Astrocyte (in vitro differentiated cells and primary cell): ENCODE measurements around the gene CAND2. TPM values are rescaled to one million over a fixed set of nuclear protein-coding genes. Genes with fewer than 3 reads are reported as not detected.
"Not testable (repeated sequence)": the region's sequence is repeated elsewhere in the genome, so short reads cannot be mapped to it uniquely, and the experiment has no call there.

Experiments
- DNase-seq: peaks from one replicate; pipeline ENCODE4 v3.0.0-alpha.2; 2010; ENCODE audit warnings: low read depth
- FAIRE-seq: peaks from 2 replicates; lab custom pipeline; 2011; peaks lifted over from hg19 to GRCh38; lab: Jason Lieb, UNC
- H2AFZ ChIP-seq: 2 replicates; pipeline ENCODE4 v1.6.0; 2012; ENCODE audit warnings: low read depth, low read length, inconsistent platforms
- H3K27ac ChIP-seq: 2 replicates; pipeline ENCODE4 v1.5.1; 2011; ENCODE audit warnings: low read depth, low read length, inconsistent platforms
- H3K27me3 ChIP-seq: 2 replicates; pipeline ENCODE4 v1.6.0; 2011; ENCODE audit warnings: low read length, inconsistent platforms; ENCODE audit not compliant: insufficient read depth
- H3K36me3 ChIP-seq: 2 replicates; pipeline ENCODE4 v1.5.1; 2011; ENCODE audit warnings: low read length, inconsistent platforms; ENCODE audit not compliant: insufficient read depth
- H3K4me1 ChIP-seq: 2 replicates; pipeline ENCODE4 v1.5.1; 2011; ENCODE audit warnings: low read length, inconsistent platforms; ENCODE audit not compliant: insufficient read depth
- H3K4me2 ChIP-seq: 2 replicates; pipeline ENCODE4 v1.6.0; 2012; ENCODE audit warnings: low read length, inconsistent platforms
- H3K4me3 ChIP-seq: 2 replicates; pipeline ENCODE4 v1.5.1; 2011; ENCODE audit warnings: low read depth, mild to moderate bottlenecking, low read length, inconsistent platforms; ENCODE audit not compliant: insufficient read depth
- H3K79me2 ChIP-seq: 2 replicates; pipeline ENCODE4 v1.6.0; 2012; ENCODE audit warnings: mild to moderate bottlenecking, low read length, inconsistent platforms; ENCODE audit not compliant: insufficient read depth
- H3K9ac ChIP-seq: 2 replicates; pipeline ENCODE4 v1.6.0; 2012; ENCODE audit warnings: mild to moderate bottlenecking, low read length, inconsistent platforms
- H3K9me3 ChIP-seq: 2 replicates; pipeline ENCODE4 v1.5.1; 2012; ENCODE audit warnings: low read depth, mild to moderate bottlenecking, low read length, inconsistent platforms; ENCODE audit not compliant: insufficient read depth
- H4K20me1 ChIP-seq: 2 replicates; pipeline ENCODE4 v1.6.0; 2012; ENCODE audit warnings: low read length, inconsistent platforms; ENCODE audit not compliant: insufficient read depth
- H3K27ac Mint-ChIP-seq: one replicate; pipeline ENCODE4 v1.8.0; 2021; ENCODE audit warnings: mild to moderate bottlenecking, mixed read lengths; ENCODE audit not compliant: unreplicated experiment
- H3K27me3 Mint-ChIP-seq: one replicate; pipeline ENCODE4 v1.8.0; 2021; ENCODE audit warnings: low read depth, mixed read lengths; ENCODE audit not compliant: unreplicated experiment
- H3K36me3 Mint-ChIP-seq: one replicate; pipeline ENCODE4 v1.8.0; 2021; ENCODE audit warnings: low read depth, mixed read lengths; ENCODE audit not compliant: unreplicated experiment
- H3K4me1 Mint-ChIP-seq: one replicate; pipeline ENCODE4 v1.8.0; 2021; ENCODE audit warnings: low read depth, mixed read lengths; ENCODE audit not compliant: unreplicated experiment
- H3K4me3 Mint-ChIP-seq: one replicate; pipeline ENCODE4 v1.8.0; 2021; ENCODE audit warnings: mild to moderate bottlenecking, moderate library complexity, mixed read lengths; ENCODE audit not compliant: unreplicated experiment
- H3K9me3 Mint-ChIP-seq: one replicate; pipeline ENCODE4 v1.8.0; 2021; ENCODE audit warnings: mild to moderate bottlenecking, mixed read lengths; ENCODE audit not compliant: unreplicated experiment
- EZH2 ChIP-seq: IDR thresholded peaks from 2 replicates; pipeline ENCODE4 v1.6.1; 2012; ENCODE audit warnings: mild to moderate bottlenecking, low read length, inconsistent platforms; ENCODE audit not compliant: insufficient read depth
- total RNA-seq: library from RNA; stranded (reverse); gene quantifications from 2 replicates; pipeline ENCODE4 v1.2.1, GENCODE V29; 2021
- TF ChIP-seq, protein P1 (sequence below): IDR thresholded peaks from 2 replicates; pipeline ENCODE4 v1.5.1; 2011; ENCODE audit warnings: low read depth, mild to moderate bottlenecking, inconsistent platforms, low read length, moderate library complexity; ENCODE audit not compliant: insufficient read depth

CAND2 gene
- total RNA-seq, 1 donor from 2014 or later: 4.6 TPM

DNA sequence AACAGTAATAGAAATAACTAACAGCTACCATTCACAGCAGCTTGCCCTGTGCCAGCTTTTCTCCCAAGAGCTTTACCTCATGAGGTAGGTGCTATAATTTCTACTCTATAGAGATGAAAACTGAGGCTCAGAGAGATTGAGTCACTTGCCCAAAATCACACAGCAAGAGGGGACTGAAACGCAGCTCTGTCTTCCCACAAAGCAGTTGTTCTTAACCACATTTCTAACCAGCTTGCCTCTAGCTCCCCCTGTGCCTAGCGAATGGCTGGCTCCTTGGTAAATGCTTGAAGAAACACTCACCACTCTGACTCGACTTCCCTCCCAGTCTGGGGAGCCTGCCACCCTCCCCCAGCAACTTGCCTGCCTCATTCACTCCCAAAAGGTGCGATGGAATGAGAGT is 21.9 kb upstream of the CAND2 start:
- H3K4me3 Mint-ChIP-seq: no peak overlapping the region
- peaks cover 19% of the 10 kb centered on the region for H3K27me3 Mint-ChIP-seq
- TF ChIP-seq, protein P1, sequence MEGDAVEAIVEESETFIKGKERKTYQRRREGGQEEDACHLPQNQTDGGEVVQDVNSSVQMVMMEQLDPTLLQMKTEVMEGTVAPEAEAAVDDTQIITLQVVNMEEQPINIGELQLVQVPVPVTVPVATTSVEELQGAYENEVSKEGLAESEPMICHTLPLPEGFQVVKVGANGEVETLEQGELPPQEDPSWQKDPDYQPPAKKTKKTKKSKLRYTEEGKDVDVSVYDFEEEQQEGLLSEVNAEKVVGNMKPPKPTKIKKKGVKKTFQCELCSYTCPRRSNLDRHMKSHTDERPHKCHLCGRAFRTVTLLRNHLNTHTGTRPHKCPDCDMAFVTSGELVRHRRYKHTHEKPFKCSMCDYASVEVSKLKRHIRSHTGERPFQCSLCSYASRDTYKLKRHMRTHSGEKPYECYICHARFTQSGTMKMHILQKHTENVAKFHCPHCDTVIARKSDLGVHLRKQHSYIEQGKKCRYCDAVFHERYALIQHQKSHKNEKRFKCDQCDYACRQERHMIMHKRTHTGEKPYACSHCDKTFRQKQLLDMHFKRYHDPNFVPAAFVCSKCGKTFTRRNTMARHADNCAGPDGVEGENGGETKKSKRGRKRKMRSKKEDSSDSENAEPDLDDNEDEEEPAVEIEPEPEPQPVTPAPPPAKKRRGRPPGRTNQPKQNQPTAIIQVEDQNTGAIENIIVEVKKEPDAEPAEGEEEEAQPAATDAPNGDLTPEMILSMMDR: no peak
- TF ChIP-seq EZH2: no peak

DNA sequence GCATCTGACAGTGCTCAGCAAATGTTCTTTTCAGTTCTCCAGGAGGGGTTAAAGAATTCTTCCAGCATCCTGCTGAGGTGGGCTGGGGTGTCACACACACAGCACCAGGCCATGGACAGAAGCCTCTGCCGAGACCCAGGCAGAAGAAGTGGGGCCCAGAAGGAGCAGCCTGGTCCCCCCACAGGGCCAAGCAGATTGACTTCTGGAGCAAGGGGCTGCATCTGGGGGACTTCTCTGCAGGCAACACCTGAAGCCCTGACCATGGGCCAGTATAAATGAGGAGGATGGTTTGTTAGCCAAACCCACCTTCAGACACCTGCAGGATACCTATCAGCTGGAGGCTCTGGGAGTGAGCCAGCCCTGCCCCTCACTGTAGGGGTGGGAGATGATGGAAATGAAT is 21.3 kb upstream of the CAND2 start:
- no peaks in the 10 kb centered on the region for H3K9me3 Mint-ChIP-seq
- no peak overlapping the region for H3K27ac Mint-ChIP-seq
- Histone ChIP-seq H3K27ac (no peak overlapping the region), H4K20me1 (no peaks in the 10 kb centered on the region), H3K4me3 (no peak overlapping the region), H3K27me3 (peaks cover 10% of the 10 kb centered on the region), H3K9me3 (no peaks in the 10 kb centered on the region), H3K9ac (no peak overlapping the region), H2AFZ (no peak overlapping the region), H3K4me1 (no peaks in the 10 kb centered on the region), H3K79me2 (no peaks in the 10 kb centered on the region), H3K4me2 (no peak overlapping the region), H3K36me3 (no peaks in the 10 kb centered on the region)
- H3K27me3 Mint-ChIP-seq: peaks cover 19% of the 10 kb centered on the region
- H3K36me3 Mint-ChIP-seq: no peaks in the 10 kb centered on the region
- FAIRE-seq: no peak
- H3K4me3 Mint-ChIP-seq: no peak overlapping the region
- TF ChIP-seq, protein P1: no peak
- TF ChIP-seq EZH2: no peak
- no peaks in the 10 kb centered on the region for H3K4me1 Mint-ChIP-seq
- no peak for DNase-seq

More for the DNA sequence above, 21.9 kb upstream of the CAND2 start:
- Histone ChIP-seq H3K9ac (no peak overlapping the region), H3K79me2 (no peaks in the 10 kb centered on the region), H3K27ac (no peak overlapping the region), H2AFZ (no peak overlapping the region), H3K4me2 (no peak overlapping the region), H3K36me3 (no peaks in the 10 kb centered on the region), H4K20me1 (no peaks in the 10 kb centered on the region), H3K27me3 (peaks cover 10% of the 10 kb centered on the region), H3K4me3 (no peak overlapping the region), H3K9me3 (no peaks in the 10 kb centered on the region), H3K4me1 (no peaks in the 10 kb centered on the region)
- Mint-ChIP-seq H3K36me3 (no peaks in the 10 kb centered on the region), H3K27ac (no peak overlapping the region), H3K9me3 (no peaks in the 10 kb centered on the region), H3K4me1 (no peaks in the 10 kb centered on the region)
- no peak for FAIRE-seq
- DNase-seq: no peak

DNA sequence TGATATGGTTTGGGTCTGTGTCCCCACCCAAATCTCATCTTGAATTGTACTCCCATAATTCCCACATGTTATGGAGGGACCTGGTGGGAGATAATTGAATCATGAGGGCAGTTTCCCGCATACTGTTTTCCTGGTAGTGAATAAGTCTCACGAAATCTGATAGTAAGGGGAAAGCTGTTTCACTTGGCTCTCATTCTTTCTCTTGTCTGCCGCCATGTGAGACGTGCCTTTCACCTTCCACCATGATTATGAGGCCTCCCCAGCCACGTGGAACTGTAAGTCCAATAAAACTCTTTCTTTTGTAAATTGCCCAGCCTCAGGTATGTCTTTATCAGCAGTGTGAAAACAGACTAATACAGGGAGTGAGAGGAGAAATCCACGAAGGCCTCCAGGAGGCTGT is 20.5 kb upstream of the CAND2 start:
- not testable (repeated sequence) for H3K27ac ChIP-seq, H3K27me3 ChIP-seq, H3K4me2 ChIP-seq, H3K36me3 ChIP-seq, H3K79me2 ChIP-seq, H3K27ac Mint-ChIP-seq, DNase-seq, H3K9me3 Mint-ChIP-seq, H3K4me1 ChIP-seq, FAIRE-seq, H3K9ac ChIP-seq, H3K36me3 Mint-ChIP-seq, H4K20me1 ChIP-seq, H3K4me1 Mint-ChIP-seq, H2AFZ ChIP-seq, H3K4me3 Mint-ChIP-seq, H3K9me3 ChIP-seq, H3K4me3 ChIP-seq
- peaks cover 19% of the 10 kb centered on the region for H3K27me3 Mint-ChIP-seq
